H1 (cell line): ENCODE results near the gene SLAIN2. TPM values are rescaled to one million over a fixed set of nuclear protein-coding genes. Genes with fewer than 3 reads are reported as not detected.

ENCODE experiments used
- CTCF ChIA-PET: fragments of 300-600 bp; sonication (Branson Sonifier 250); formaldehyde crosslinking; loops from one replicate; lab custom pipeline; 2021; ENCODE audit not compliant: partially characterized antibody; lab: Charles Lee
- POLR2A ChIA-PET: fragments of 300-600 bp; sonication (Branson Sonifier 250); formaldehyde crosslinking; loops from one replicate; lab custom pipeline; 2021; ENCODE audit warnings: inconsistent platforms; ENCODE audit not compliant: partially characterized antibody; lab: Charles Lee
- DNase-seq, 2 experiments: peaks; one replicate each; pipeline versions ENCODE4 v3.0.0 to v3.0.0-alpha.2; 2010 to 2022; ENCODE audit warnings: low spot score in 2 of 2, low read depth in 1 of 2, mixed read lengths in 1 of 2
- FAIRE-seq: peaks from 2 replicates; lab custom pipeline; 2011; peaks lifted over from hg19 to GRCh38; lab: Jason Lieb, UNC
- H2AFZ ChIP-seq: 2 replicates; pipeline ENCODE4 v1.8.1; 2012; ENCODE audit warnings: low read length, inconsistent platforms
- H2AK5ac ChIP-seq: 2 replicates; pipeline ENCODE4 v1.6.1; 2013; ENCODE audit warnings: low read depth, low read length
- H2BK120ac ChIP-seq: replicated peaks from 2 replicates; pipeline ENCODE3; 2013; ENCODE audit warnings: low read depth, low read length, inconsistent platforms
- H2BK12ac ChIP-seq: 2 replicates; pipeline ENCODE4 v1.6.1; 2013; ENCODE audit warnings: low read depth, low read length
- H2BK15ac ChIP-seq: 2 replicates; pipeline ENCODE4 v1.6.1; 2013; ENCODE audit warnings: low read length
- H2BK20ac ChIP-seq: 2 replicates; pipeline ENCODE4 v1.6.1; 2013; ENCODE audit warnings: low read length
- H2BK5ac ChIP-seq: 2 replicates; pipeline ENCODE4 v1.6.1; 2013; ENCODE audit warnings: low read depth, low read length
- H3K14ac ChIP-seq: 2 replicates; pipeline ENCODE4 v1.6.1; 2013; ENCODE audit warnings: inconsistent platforms; ENCODE audit not compliant: insufficient read length
- H3K18ac ChIP-seq: 2 replicates; pipeline ENCODE4 v1.6.1; 2013; ENCODE audit warnings: low read length; ENCODE audit errors: extremely low read depth
- H3K23ac ChIP-seq: 2 replicates; pipeline ENCODE4 v1.6.1; 2013; ENCODE audit warnings: inconsistent platforms; ENCODE audit not compliant: insufficient read length
- H3K23me2 ChIP-seq: 2 replicates; pipeline ENCODE4 v1.6.1; 2013; ENCODE audit warnings: low read depth, low read length
- H3K27ac ChIP-seq: 2 replicates; pipeline ENCODE4 v1.6.1; 2011; ENCODE audit warnings: low read depth, low read length, inconsistent platforms
- H3K27me3 ChIP-seq, 4 experiments: replicated peaks in 1 of 4; 1 replicate in 1 of 4; 2 replicates in 3 of 4; pipeline versions ENCODE4 v1.6.1 to v1.8.1; 2011 to 2013; ENCODE audit warnings: low read length in 3 of 4, mild to moderate bottlenecking in 3 of 4, inconsistent platforms in 2 of 4, mixed read lengths in 2 of 4, moderate library complexity in 1 of 4; ENCODE audit not compliant: control insufficient read depth in 3 of 4, insufficient read depth in 3 of 4; ENCODE audit errors: extremely low read depth in 1 of 4
- H3K36me3 ChIP-seq, 4 experiments: 2 replicates each; pipeline versions ENCODE4 v1.6.1 to v1.8.1; 2011 to 2013; ENCODE audit warnings: mild to moderate bottlenecking in 4 of 4, low read length in 3 of 4, moderate library complexity in 2 of 4, control low read depth in 1 of 4, inconsistent platforms in 1 of 4; ENCODE audit not compliant: insufficient read depth in 4 of 4, control insufficient read depth in 2 of 4
- H3K4ac ChIP-seq: replicated peaks from 2 replicates; pipeline ENCODE3; 2013; ENCODE audit warnings: low read length, low read depth, mixed read lengths, inconsistent platforms; ENCODE audit not compliant: insufficient read length
- H3K4me1 ChIP-seq, 4 experiments: replicated peaks in 1 of 4; 1 replicate in 1 of 4; 2 replicates in 3 of 4; pipeline versions ENCODE4 v1.6.1 to v1.8.1; 2011 to 2013; ENCODE audit warnings: low read length in 3 of 4, inconsistent platforms in 2 of 4, mixed read lengths in 1 of 4; ENCODE audit not compliant: insufficient read depth in 4 of 4, control insufficient read depth in 3 of 4
- H3K4me2 ChIP-seq, 2 experiments: 2 replicates each; pipeline versions ENCODE4 v1.6.1 to v1.8.1; 2011 to 2013; ENCODE audit warnings: low read depth in 2 of 2, low read length in 2 of 2, control low read depth in 1 of 2, inconsistent platforms in 1 of 2, mild to moderate bottlenecking in 1 of 2; ENCODE audit not compliant: insufficient read depth in 1 of 2
- H3K4me3 ChIP-seq, 4 experiments: fragments of 200-600, 300-600 bp in 1 of 4; sonication (generic), shearing (Covaris generic), sonication (Bioruptor Twin) in 1 of 4; 2 replicates each; pipeline versions ENCODE4 v1.5.1 to v1.8.1; 2011 to 2016; ENCODE audit warnings: low read length in 4 of 4, low read depth in 3 of 4, control low read depth in 2 of 4, inconsistent platforms in 2 of 4, mild to moderate bottlenecking in 2 of 4, mixed read lengths in 1 of 4, moderate library complexity in 1 of 4; ENCODE audit not compliant: insufficient read depth in 2 of 4; ENCODE audit errors: extremely low read depth in 1 of 4
- H3K56ac ChIP-seq: replicated peaks from 2 replicates; pipeline ENCODE3; 2013; ENCODE audit warnings: low read depth, mild to moderate bottlenecking, mixed read lengths, low read length, inconsistent platforms; ENCODE audit not compliant: insufficient read length
- H3K79me1 ChIP-seq: 2 replicates; pipeline ENCODE4 v1.6.1; 2013; ENCODE audit warnings: low read depth, low read length, control low read depth
- H3K79me2 ChIP-seq, 2 experiments: 2 replicates each; pipeline versions ENCODE4 v1.6.1 to v1.8.1; 2012 to 2013; ENCODE audit warnings: low read length in 2 of 2, mild to moderate bottlenecking in 2 of 2, inconsistent platforms in 1 of 2; ENCODE audit not compliant: insufficient read depth in 2 of 2, control insufficient read depth in 1 of 2
- H3K9ac ChIP-seq, 4 experiments: replicated peaks in 1 of 4; 1 replicate in 1 of 4; 2 replicates in 3 of 4; pipeline versions ENCODE4 v1.6.1 to v1.8.1; 2011 to 2013; ENCODE audit warnings: low read depth in 3 of 4, low read length in 3 of 4, control low read depth in 2 of 4, mild to moderate bottlenecking in 2 of 4, moderate library complexity in 2 of 4, inconsistent platforms in 1 of 4; ENCODE audit errors: extremely low read depth in 1 of 4
- H3K9me3 ChIP-seq, 2 experiments: 2 replicates each; pipeline versions ENCODE4 v1.6.1 to v1.8.1; 2012 to 2013; ENCODE audit warnings: mild to moderate bottlenecking in 2 of 2, moderate library complexity in 2 of 2, control low read depth in 1 of 2, inconsistent platforms in 1 of 2, low read depth in 1 of 2, low read length in 1 of 2, mixed read lengths in 1 of 2; ENCODE audit not compliant: insufficient read depth in 2 of 2
- H4K20me1 ChIP-seq, 2 experiments: replicated peaks in 1 of 2; 2 replicates each; pipeline versions ENCODE3 to v1.8.1; 2011 to 2013; ENCODE audit warnings: inconsistent platforms in 2 of 2, low read length in 2 of 2, mild to moderate bottlenecking in 1 of 2; ENCODE audit not compliant: insufficient read depth in 2 of 2, control insufficient read depth in 1 of 2
- H4K5ac ChIP-seq: 2 replicates; pipeline ENCODE4 v1.6.1; 2013; ENCODE audit warnings: low read length, low read depth, mixed read lengths, inconsistent platforms; ENCODE audit not compliant: insufficient read length
- H4K8ac ChIP-seq: 2 replicates; pipeline ENCODE4 v1.8.0; 2013; ENCODE audit warnings: mild to moderate bottlenecking, moderate library complexity, low read length, inconsistent platforms; ENCODE audit not compliant: insufficient read depth; ENCODE audit errors: extremely low read depth
- H4K91ac ChIP-seq: replicated peaks from 2 replicates; pipeline ENCODE3; 2013; ENCODE audit warnings: low read length, mixed read lengths, inconsistent platforms; ENCODE audit not compliant: insufficient read length
- CBX5 ChIP-seq: fragments of 300-800, 300-1000 bp; sonication (generic); IDR thresholded peaks from 2 replicates; pipeline ENCODE4 v1.7.1; 2016; ENCODE audit warnings: antibody characterized with exemption, low read length, low read depth
- EGR1 ChIP-seq: IDR thresholded peaks from 2 replicates; pipeline ENCODE4 v1.6.1; 2011; ENCODE audit warnings: low read depth, low read length, borderline replicate concordance
- POLR2A ChIP-seq, 2 experiments: IDR thresholded peaks; 1 replicate in 1 of 2; 2 replicates in 1 of 2; pipeline ENCODE4 v1.6.1; 2011; ENCODE audit warnings: low read depth in 2 of 2, low read length in 2 of 2, mild to moderate bottlenecking in 2 of 2; ENCODE audit errors: control extremely low read depth in 1 of 2
- TCF12 ChIP-seq: IDR thresholded peaks from 2 replicates; pipeline ENCODE4 v1.6.1; 2011; ENCODE audit warnings: low read depth, mild to moderate bottlenecking, low read length
- YY1 ChIP-seq: IDR thresholded peaks from 2 replicates; pipeline ENCODE4 v1.6.1; 2011; ENCODE audit warnings: low read depth, mild to moderate bottlenecking, low read length
- WGBS, 2 experiments: shearing (Covaris generic) in 1 of 2; methylation state at CpG; one replicate each; pipeline versions ENCODE4 v1.1.6 to v1.1.7; 2013 to 2015; ENCODE audit warnings: low lambda C conversion rate in 2 of 2, mixed read lengths in 2 of 2, inconsistent platforms in 1 of 2, low coverage in 1 of 2, missing lambda C conversion rate in 1 of 2; ENCODE audit not compliant: insufficient replicate concordance in 2 of 2, insufficient coverage in 1 of 2, insufficient read length in 1 of 2; ENCODE audit errors: extremely low coverage in 1 of 2, missing lambda C conversion rate in 1 of 2; 5-methylcytosine and 5-hydroxymethylcytosine counted together
- polyA plus RNA-seq, 7 experiments: library from polyadenylated mRNA; depleted of rRNA in 3 of 7; stranded (reverse) in 5 of 7; unstranded in 2 of 7; fragments of >200 nt in 5 of 7; fragments of 200-250 nt in 2 of 7; gene quantifications; 1 replicate in 5 of 7; 2 replicates in 1 of 7; 4 replicates in 1 of 7; pipeline versions ENCODE4 v1.2.1 to v1.2.3, GENCODE V29; 2011 to 2013; ENCODE audit warnings: missing spikeins in 2 of 7, mixed read lengths in 2 of 7
- total RNA-seq: library from RNA; stranded (reverse); fragmentation: NEBNext Ultra II Directional; extraction: Animal tissue kit (Norgen Biotek cat#: 25700); gene quantifications from 2 replicates; pipeline ENCODE4 v1.2.1, GENCODE V29; 2021
- TF ChIP-seq, protein P1 (sequence below): IDR thresholded peaks from 2 replicates; pipeline ENCODE4 v1.6.1; 2012; ENCODE audit warnings: inconsistent platforms

SLAIN2 gene
- total and polyA plus RNA-seq, 2 of the 8 experiments (the other 6 are each of a cell fraction or from before 2014, with no cell fraction given), result 8.2 to 40.0 TPM

DNA sequence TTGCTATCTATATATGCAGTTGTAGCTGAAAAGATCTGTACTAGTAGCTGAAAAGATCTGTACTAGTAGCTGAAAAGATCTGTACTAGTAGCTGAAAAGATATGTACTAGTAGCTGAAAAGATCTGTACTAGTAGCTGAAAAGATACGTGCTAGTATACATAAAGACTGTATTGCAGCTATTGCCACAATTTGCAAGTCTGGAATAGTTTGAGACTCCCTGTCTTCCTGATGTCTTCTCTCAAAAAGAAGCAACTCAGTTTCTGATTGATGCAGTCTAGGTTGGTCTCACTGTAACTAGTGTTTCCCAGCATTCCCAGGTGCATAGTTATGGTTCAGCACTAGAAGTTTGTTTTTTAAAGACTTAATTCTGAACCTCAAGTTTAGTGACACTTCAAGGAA, 15.0 kb downstream of the SLAIN2 start:
- TF ChIP-seq EGR1, result no peak
- TF ChIP-seq, protein P1, sequence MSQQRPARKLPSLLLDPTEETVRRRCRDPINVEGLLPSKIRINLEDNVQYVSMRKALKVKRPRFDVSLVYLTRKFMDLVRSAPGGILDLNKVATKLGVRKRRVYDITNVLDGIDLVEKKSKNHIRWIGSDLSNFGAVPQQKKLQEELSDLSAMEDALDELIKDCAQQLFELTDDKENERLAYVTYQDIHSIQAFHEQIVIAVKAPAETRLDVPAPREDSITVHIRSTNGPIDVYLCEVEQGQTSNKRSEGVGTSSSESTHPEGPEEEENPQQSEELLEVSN, result no peak
- no peak for TF ChIP-seq TCF12
- no peak for TF ChIP-seq CBX5
- no peak for TF ChIP-seq POLR2A (IDR thresholded peaks at IDR 0.05; ENCODE audit: control extremely low read depth in 1 of 2, low read depth in 2 of 2, low read length in 2 of 2)
- no peak for TF ChIP-seq YY1

More for the DNA sequence above, 15.0 kb downstream of the SLAIN2 start:
- no peak overlapping the region for H3K4ac ChIP-seq
- FAIRE-seq, result no peak
- no peak overlapping the region for H2BK20ac ChIP-seq
- H3K27ac ChIP-seq, result no peak overlapping the region
- ChIA-PET CTCF (interaction anchor here (0.7 to 1.9 kb wide), 2 partner anchors 15 to 71 kb away, joined by 3 to 7 read pairs; partner anchors contain the start of gene SLAIN2), POLR2A (interaction anchor here (1.8 kb wide), 1 partner anchor 15 kb away, joined by 6 read pairs; the partner anchor contains the start of gene SLAIN2)
- H2BK5ac ChIP-seq, result no peak overlapping the region
- H3K18ac ChIP-seq, result no peak overlapping the region
- no peaks in the 10 kb centered on the region for H3K79me1 ChIP-seq
- H2BK12ac ChIP-seq, result no peak overlapping the region
- H3K14ac ChIP-seq, result no peak overlapping the region
- no peaks in the 10 kb centered on the region for H4K20me1 ChIP-seq
- no peaks in the 10 kb centered on the region; a peak in 1 of 4 replicates for H3K9me3 ChIP-seq
- H3K4me3 ChIP-seq, result no peak overlapping the region
- WGBS, 2 experiments, result 92% methylated on average over 1 of the region's 1 CpG; no CpG with 5 or more reads in 1 of the 2 experiments
- no peak for DNase-seq
- H2BK120ac ChIP-seq, result no peak overlapping the region
- no peak overlapping the region for H2AK5ac ChIP-seq
- no peak overlapping the region for H3K56ac ChIP-seq
- H3K27me3 ChIP-seq, result no peaks in the 10 kb centered on the region
- no peak overlapping the region for H2BK15ac ChIP-seq
- H3K4me2 ChIP-seq, result no peak overlapping the region
- no peak overlapping the region for H4K8ac ChIP-seq
- H3K23me2 ChIP-seq, result no peaks in the 10 kb centered on the region; the same call in 1 of the 2 replicates
- no peaks in the 10 kb centered on the region; a peak in 1 of 7 replicates for H3K4me1 ChIP-seq
- H3K36me3 ChIP-seq, result peaks cover 0 to 3% (median 0%) of the 10 kb centered on the region in 4 experiments; a peak in 2 of 8 replicates
- no peak overlapping the region for H3K9ac ChIP-seq
- H2AFZ ChIP-seq, result no peak overlapping the region
- no peak overlapping the region for H3K23ac ChIP-seq
- no peak overlapping the region for H4K91ac ChIP-seq
- no peak overlapping the region for H4K5ac ChIP-seq
- peaks cover 0 to 79% of the 10 kb centered on the region in 2 experiments; a peak in 3 of 4 replicates for H3K79me2 ChIP-seq
